ENCODE measurements around the gene ZNF219. TPM values are rescaled to one million over a fixed set of nuclear protein-coding genes. Genes with fewer than 3 reads are reported as not detected.

The ZNF219 gene
- total and polyA plus RNA-seq, 2 of the 13 experiments (the other 11 are each of a cell fraction or from before 2014, with no cell fraction given) = 34.5 to 36.6 TPM

DNA sequence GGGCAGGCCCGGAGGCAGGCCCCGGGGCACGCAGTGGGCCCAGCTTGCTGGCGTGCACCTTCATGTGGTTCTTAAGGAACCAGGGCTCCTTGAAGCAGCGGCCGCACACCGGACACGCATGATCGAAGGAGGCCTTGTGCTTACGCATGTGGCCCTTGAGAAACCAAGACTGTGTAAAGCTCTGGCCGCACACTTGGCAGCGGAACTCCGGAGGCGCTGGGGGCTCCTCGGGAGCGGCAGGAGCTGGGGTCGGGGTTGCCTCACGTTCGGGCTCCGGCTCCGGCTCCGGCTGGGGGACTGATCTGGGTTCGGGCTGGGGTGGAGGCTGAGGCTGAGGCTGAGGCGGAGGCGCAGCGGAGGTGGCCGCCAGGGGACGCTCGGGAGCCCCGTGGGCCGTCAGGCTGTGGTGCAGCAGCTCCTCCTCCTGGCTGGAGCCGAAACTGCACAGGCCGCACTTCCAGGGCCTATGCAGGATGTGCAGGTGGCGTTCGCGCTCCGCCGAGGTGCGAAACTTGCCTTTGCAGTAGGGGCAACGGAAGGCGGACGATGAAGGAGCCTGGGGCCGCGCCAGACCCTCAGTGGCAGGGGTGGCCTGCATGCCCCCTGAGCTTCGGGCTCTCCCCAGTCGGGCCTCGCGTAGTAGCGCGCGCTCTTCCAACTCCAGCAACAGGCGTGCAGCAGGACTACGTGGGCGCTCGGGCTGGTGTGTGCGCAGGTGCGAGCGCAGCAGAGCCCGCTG is 6.0 kb downstream of the ZNF219 start (continued):
- TF ChIP-seq SP2 (CRISPR knock-in tag; IDR thresholded peaks at IDR 0.05) = no peak; the same call in 1 of the 2 replicates
- TF ChIP-seq, protein P1, sequence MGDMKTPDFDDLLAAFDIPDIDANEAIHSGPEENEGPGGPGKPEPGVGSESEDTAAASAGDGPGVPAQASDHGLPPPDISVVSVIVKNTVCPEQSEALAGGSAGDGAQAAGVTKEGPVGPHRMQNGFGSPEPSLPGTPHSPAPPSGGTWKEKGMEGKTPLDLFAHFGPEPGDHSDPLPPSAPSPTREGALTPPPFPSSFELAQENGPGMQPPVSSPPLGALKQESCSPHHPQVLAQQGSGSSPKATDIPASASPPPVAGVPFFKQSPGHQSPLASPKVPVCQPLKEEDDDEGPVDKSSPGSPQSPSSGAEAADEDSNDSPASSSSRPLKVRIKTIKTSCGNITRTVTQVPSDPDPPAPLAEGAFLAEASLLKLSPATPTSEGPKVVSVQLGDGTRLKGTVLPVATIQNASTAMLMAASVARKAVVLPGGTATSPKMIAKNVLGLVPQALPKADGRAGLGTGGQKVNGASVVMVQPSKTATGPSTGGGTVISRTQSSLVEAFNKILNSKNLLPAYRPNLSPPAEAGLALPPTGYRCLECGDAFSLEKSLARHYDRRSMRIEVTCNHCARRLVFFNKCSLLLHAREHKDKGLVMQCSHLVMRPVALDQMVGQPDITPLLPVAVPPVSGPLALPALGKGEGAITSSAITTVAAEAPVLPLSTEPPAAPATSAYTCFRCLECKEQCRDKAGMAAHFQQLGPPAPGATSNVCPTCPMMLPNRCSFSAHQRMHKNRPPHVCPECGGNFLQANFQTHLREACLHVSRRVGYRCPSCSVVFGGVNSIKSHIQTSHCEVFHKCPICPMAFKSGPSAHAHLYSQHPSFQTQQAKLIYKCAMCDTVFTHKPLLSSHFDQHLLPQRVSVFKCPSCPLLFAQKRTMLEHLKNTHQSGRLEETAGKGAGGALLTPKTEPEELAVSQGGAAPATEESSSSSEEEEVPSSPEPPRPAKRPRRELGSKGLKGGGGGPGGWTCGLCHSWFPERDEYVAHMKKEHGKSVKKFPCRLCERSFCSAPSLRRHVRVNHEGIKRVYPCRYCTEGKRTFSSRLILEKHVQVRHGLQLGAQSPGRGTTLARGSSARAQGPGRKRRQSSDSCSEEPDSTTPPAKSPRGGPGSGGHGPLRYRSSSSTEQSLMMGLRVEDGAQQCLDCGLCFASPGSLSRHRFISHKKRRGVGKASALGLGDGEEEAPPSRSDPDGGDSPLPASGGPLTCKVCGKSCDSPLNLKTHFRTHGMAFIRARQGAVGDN (CRISPR knock-in tag; IDR thresholded peaks at IDR 0.05) = peak; percentile 97
- TF ChIP-seq ZNF317 (CRISPR knock-in tag; IDR thresholded peaks at IDR 0.05) = no peak
- peak; percentile 95 for TF ChIP-seq ZMYM4 (CRISPR knock-in tag; IDR thresholded peaks at IDR 0.05)
- TF ChIP-seq, protein P2, sequence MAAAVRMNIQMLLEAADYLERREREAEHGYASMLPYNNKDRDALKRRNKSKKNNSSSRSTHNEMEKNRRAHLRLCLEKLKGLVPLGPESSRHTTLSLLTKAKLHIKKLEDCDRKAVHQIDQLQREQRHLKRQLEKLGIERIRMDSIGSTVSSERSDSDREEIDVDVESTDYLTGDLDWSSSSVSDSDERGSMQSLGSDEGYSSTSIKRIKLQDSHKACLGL (CRISPR knock-in tag; IDR thresholded peaks at IDR 0.05) = no peak
- no peak for TF ChIP-seq SUZ12 (IDR thresholded peaks at IDR 0.05; ENCODE audit: low read depth, low read length)
- no peak; the same call in 1 of the 2 replicates for TF ChIP-seq CCDC6 (CRISPR knock-in tag; IDR thresholded peaks at IDR 0.05)
- peak; percentile 74; the same call in 1 of the 2 replicates for TF ChIP-seq DMAP1 (CRISPR knock-in tag; IDR thresholded peaks at IDR 0.05)
- TF ChIP-seq, protein P3, sequence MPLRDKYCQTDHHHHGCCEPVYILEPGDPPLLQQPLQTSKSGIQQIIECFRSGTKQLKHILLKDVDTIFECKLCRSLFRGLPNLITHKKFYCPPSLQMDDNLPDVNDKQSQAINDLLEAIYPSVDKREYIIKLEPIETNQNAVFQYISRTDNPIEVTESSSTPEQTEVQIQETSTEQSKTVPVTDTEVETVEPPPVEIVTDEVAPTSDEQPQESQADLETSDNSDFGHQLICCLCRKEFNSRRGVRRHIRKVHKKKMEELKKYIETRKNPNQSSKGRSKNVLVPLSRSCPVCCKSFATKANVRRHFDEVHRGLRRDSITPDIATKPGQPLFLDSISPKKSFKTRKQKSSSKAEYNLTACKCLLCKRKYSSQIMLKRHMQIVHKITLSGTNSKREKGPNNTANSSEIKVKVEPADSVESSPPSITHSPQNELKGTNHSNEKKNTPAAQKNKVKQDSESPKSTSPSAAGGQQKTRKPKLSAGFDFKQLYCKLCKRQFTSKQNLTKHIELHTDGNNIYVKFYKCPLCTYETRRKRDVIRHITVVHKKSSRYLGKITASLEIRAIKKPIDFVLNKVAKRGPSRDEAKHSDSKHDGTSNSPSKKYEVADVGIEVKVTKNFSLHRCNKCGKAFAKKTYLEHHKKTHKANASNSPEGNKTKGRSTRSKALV (CRISPR knock-in tag; IDR thresholded peaks at IDR 0.05) = no peak
- TF ChIP-seq HOXA3 (CRISPR knock-in tag; IDR thresholded peaks at IDR 0.05) = peak; percentile 86
- TF ChIP-seq, protein P4, sequence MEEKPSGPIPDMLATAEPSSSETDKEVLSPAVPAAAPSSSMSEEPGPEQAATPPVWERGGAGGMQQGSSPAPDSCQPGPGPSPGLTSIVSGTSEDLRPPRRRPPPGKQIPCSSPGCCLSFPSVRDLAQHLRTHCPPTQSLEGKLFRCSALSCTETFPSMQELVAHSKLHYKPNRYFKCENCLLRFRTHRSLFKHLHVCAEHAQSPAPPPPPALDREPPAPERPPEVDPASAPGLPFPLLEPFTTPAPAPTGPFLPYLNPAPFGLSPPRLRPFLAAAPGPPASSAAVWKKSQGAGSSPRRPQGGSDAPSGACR (CRISPR knock-in tag; IDR thresholded peaks at IDR 0.05) = peak; percentile 96
- TF ChIP-seq PRPF4 (IDR thresholded peaks at IDR 0.05; ENCODE audit: low read depth, low read length, poor library complexity, severe bottlenecking) = no peak
- TF ChIP-seq, protein P5, sequence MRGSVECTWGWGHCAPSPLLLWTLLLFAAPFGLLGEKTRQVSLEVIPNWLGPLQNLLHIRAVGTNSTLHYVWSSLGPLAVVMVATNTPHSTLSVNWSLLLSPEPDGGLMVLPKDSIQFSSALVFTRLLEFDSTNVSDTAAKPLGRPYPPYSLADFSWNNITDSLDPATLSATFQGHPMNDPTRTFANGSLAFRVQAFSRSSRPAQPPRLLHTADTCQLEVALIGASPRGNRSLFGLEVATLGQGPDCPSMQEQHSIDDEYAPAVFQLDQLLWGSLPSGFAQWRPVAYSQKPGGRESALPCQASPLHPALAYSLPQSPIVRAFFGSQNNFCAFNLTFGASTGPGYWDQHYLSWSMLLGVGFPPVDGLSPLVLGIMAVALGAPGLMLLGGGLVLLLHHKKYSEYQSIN (CRISPR knock-in tag; IDR thresholded peaks at IDR 0.05; ENCODE audit: borderline replicate concordance) = no peak
- peak; percentile 74 for TF ChIP-seq SAP130 (CRISPR knock-in tag; IDR thresholded peaks at IDR 0.05; ENCODE audit: low read depth)
- TF ChIP-seq, protein P6, sequence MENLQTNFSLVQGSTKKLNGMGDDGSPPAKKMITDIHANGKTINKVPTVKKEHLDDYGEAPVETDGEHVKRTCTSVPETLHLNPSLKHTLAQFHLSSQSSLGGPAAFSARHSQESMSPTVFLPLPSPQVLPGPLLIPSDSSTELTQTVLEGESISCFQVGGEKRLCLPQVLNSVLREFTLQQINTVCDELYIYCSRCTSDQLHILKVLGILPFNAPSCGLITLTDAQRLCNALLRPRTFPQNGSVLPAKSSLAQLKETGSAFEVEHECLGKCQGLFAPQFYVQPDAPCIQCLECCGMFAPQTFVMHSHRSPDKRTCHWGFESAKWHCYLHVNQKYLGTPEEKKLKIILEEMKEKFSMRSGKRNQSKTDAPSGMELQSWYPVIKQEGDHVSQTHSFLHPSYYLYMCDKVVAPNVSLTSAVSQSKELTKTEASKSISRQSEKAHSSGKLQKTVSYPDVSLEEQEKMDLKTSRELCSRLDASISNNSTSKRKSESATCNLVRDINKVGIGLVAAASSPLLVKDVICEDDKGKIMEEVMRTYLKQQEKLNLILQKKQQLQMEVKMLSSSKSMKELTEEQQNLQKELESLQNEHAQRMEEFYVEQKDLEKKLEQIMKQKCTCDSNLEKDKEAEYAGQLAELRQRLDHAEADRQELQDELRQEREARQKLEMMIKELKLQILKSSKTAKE (CRISPR knock-in tag; IDR thresholded peaks at IDR 0.05; ENCODE audit: borderline replicate concordance) = no peak

Measured in HepG2 (cell line).